Measurements from ENCODE around the gene OR2A5.
"Not testable (repeated sequence)": the region's sequence is repeated elsewhere in the genome, so short reads cannot be mapped to it uniquely, and the experiment has no call there.

Gene OR2A5, protein sequence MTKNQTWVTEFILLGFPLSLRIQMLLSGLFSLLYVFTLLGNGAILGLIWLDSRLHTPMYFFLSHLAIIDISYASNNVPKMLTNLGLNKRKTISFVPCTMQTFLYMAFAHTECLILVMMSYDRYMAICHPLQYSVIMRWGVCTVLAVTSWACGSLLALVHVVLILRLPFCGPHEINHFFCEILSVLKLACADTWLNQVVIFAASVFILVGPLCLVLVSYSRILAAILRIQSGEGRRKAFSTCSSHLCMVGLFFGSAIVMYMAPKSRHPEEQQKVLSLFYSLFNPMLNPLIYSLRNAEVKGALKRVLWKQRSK

GRCh38 chr7:144048648-144049047 lies at the start of gene OR2A5:
OR2A5 (plus strand) TSS chr7:144048948; CDS start chr7:144050402, 1,454 bp downstream.
- DNase-seq (ENCODE audit: low read depth) = no peak

- no peak for DNase-seq (ENCODE audit: low read depth)
Measured at GRCh38 chr7:144000020-144000419, 48.7 kb upstream of the OR2A5 start, which contains the start of gene OR6B1. OR6B1 (plus strand) TSS chr7:144000320; CDS start chr7:144003997, 3,677 bp downstream.

DNA sequence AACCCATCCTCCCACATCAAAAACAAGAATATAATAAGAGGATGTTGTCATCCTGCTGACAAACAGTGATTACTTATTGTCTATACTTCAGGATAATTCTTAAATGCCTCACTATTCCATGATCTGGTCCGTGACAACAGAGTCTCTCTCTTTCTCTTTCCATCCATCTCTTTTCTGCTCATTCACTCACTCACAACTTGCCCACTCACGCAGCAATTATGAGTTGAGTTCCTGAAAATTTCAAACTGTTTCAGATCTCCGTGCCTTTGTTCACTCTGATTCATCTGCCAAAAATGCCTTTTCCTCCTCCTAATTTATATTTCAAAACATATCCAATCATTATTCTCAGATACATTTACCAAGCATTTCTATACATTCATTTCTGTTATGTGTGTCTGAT lies 47.2 kb upstream of the OR2A5 start:
- no peak for DNase-seq (ENCODE audit: low read depth)

DNA sequence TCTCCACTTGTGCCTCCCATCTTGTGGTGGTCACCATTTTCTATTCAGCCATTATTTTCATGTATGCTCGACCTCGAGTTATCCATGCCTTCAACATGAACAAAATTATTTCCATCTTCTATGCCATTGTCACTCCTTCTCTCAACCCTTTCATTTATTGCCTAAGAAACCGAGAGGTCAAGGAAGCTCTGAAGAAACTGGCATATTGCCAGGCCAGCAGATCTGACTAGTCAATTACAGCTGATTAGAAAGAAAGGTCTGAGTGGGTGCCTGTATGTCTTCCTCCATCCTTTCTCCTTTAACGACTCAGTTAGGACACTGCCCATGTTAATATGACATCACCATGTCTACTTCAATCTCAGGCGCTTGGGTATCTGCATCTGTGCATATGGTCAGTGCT lies 44.0 kb upstream of the OR2A5 start:
- no peak for DNase-seq (ENCODE audit: low read depth)

- DNase-seq (ENCODE audit: low read depth) = no peak
Measured at GRCh38 chr7:144006029-144006691, 42.6 kb upstream of the OR2A5 start.

DNA sequence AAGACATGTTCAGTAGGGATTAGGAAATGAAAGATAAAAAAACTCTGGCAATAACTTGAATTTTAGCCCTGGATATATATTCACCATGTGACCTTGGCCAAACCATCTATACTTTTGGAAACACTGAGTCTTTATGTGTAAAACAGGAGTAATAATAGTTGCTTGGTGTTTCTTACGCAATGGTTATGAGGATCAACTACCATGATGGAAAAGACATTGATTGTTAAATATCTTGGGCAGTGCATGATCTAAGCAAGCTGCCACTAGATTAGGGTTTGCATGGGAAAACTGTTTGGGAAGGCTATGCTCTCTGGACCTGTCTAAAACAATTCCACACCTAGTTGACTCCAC lies 42.1 kb upstream of the OR2A5 start:
- no peak for DNase-seq (ENCODE audit: low read depth)

- DNase-seq (ENCODE audit: low read depth) = no peak
Measured at GRCh38 chr7:144009361-144009760, 39.4 kb upstream of the OR2A5 start.

- not testable (repeated sequence) for DNase-seq (ENCODE audit: low read depth)
Measured at GRCh38 chr7:144010061-144010460, 38.7 kb upstream of the OR2A5 start.

- DNase-seq (ENCODE audit: low read depth) = not testable (repeated sequence)
Measured at GRCh38 chr7:144010821-144011220, 37.9 kb upstream of the OR2A5 start.

GRCh38 chr7:144011458-144012230 lies 37.1 kb upstream of the OR2A5 start:
- no peak for DNase-seq (ENCODE audit: low read depth)

DNA sequence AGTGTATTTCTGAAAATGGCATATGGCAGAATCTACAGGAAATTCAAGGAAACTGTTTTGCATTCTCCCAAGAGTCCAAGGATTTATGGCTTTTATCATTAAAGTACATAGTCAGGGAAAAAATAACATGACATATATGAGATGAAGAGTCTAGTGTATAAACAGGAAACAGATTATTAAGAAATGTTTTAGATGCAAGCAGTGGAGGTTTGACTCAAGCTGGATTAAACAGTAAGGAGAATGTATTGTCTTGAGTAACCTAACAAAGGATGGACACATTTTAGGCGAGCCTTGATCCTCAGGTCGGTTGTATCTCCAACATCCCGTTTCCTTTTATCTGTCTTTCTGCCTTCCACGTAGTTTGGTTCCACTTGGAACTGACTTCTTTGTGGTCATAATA lies 30.7 kb upstream of the OR2A5 start:
- DNase-seq (ENCODE audit: low read depth) = no peak

- no peak for DNase-seq (ENCODE audit: low read depth)
Measured at GRCh38 chr7:144019457-144019856, 29.3 kb upstream of the OR2A5 start.

DNA sequence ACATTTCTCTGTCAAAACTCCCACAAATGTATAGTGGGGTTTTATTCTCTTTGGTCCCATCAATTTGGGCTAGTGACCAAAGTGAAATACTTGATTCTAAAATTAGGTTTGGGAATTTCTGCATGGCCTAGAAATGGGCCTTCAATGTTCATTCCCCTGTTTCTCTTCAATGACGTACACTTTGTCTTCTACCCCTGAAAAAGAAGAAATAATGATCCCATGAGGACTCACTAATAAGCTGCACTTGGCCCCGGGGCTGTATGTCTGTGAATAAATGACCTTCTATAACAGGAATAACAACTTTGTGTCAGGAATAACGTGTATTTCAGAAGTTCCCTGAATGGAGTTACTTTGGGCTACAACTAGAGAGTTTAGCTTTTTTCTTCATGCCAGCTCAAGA lies 28.4 kb upstream of the OR2A5 start:
- DNase-seq (ENCODE audit: low read depth) = no peak

DNA sequence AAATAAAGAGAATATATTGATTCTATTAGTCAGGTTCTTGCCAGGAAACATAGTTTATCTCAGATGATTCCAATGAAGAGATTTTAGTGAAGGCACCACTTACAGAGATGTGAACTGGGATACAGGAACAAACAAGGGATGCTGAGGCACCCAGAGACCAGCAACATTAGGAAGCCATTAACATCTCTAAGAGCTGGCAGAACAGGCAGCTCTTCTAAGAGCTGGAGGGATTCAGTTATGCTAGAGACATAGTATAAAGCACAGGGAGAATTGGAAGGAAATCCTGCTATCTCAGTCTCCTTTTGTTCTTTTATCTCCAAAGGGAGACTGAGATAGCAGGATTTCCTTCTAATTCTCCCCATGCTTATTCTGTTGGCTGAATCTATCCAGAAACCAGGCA lies 26.6 kb upstream of the OR2A5 start:
- DNase-seq (ENCODE audit: low read depth) = no peak

DNA sequence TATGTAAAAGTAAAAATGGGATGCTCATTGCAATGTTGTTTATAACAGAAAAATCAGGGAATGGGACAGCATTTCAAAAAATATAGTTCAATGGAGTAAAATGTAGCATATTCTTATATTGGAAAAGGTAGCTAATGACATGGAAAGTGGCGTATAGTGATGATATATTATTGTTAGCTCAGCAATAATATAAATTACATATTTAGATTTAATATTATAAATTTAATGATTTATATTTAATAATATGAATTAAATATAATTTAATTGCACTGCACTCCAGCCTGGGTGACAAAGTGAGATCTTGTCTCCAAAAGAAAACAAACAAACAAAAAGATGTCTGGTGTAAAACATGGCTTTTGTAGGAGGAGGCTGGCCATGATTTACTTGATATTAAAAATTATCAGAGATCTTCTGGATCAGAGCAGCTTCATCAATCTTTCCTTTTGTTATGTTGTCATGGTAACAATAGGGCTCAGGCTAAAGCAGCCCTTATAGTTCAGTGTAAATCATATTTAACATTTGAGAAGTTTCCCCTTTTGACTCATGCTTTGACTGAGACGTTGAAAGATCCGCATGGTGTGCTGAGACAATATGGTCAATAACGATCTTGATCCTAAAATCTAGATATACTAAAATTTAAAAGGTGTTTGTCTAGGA lies 25.4 kb upstream of the OR2A5 start:
- DNase-seq (ENCODE audit: low read depth) = no peak

GRCh38 chr7:144024213-144024612 lies 24.5 kb upstream of the OR2A5 start:
- no peak for DNase-seq (ENCODE audit: low read depth)

DNA sequence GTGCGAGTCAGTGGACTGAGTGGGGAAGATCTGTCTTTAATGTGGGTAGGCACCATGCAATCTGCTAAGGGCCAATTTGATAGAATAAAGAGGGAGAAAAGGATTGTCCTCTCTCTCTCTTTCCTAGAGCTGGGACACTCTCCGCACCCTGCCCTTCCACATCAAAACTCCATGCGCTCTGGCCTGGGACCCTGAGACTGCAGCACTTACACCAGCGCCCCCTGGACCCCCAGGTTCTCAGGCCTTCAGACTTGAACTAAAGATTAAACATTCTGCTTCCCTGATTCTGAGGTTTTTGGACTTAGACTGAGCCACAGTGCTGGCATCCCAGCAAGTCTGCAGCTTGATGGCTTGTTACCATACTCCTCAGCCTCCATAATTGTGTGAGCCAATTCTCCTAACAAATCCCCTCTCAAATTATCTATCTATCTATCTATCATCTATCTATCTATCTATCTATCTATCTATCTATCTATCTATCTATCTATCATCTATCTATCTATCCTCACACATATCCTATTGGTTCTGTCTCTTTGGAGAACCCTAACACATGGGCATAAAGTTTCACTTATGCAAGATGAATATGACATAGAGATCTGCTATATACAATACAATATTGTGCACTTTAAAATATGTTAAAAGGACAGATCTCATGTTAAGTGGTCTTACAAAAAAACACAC lies 22.4 kb upstream of the OR2A5 start:
- DNase-seq (ENCODE audit: low read depth) = no peak

DNA sequence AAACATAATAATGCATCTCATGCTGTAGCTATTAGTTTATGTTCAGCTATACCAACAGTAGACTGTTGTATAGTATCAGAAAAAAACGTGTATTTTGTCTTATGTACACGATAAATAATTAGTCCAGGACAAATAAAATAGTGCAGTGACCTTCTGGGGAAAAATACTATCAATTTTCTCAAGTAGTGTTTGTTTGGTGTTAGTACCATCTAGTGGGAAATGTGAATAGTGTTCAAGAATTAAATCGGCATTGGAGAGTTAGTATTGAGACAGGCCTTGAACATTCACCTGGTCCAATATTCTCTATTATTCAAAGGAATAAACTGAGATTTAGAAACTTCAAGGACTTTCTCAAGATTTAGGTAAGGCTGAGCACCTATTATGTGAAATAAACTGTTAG lies 21.7 kb upstream of the OR2A5 start:
- no peak for DNase-seq (ENCODE audit: low read depth)

- no peak for DNase-seq (ENCODE audit: low read depth)
Measured at GRCh38 chr7:144027974-144028373, 20.8 kb upstream of the OR2A5 start.

DNA sequence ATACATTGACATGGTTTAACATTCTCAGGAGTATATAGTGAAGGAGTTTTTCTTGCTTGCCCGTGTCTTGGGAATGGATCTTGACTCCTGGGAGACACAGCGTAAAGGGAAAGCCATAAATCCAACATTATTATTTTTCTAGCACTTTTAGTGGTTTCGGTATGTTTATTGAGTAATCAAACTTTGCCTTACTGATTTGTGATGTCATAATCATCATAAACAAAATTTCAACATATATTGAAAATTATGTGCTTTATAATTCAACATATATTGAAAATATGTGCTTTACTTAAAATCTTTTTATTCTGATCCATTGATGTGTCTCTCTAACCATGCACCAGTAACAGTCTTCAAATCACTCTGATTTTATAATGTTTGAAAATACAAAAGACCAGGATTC lies 20.2 kb upstream of the OR2A5 start:
- DNase-seq (ENCODE audit: low read depth) = no peak

DNA sequence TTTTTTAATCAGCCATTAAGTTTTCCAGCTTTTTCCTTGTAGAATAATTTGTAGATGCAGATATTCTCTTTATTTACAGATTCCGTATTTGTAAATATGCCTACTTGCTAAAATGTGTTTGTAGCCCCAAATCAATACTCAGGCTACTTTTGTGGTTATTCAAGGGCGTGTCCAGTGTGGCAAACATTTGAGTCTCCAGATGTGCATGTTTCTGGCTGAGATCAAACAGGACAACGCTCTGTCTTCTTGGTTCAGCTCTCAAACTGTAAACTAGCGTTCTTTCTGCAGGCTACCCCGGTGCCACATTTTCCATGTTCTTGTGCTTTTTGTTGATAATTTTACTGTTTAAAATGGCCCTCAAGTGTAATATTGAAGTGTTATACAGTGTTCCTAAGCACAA lies 16.2 kb upstream of the OR2A5 start:
- no peak for DNase-seq (ENCODE audit: low read depth)

Measured in activated T-helper 9 cell treated with anti-CD3 and anti-CD28 coated beads, Interleukin-2, amount 50 U/mL, for 16 hours (primary cell).